MCF 10A (cell line): ENCODE results near the gene CEACAM5. TPM values are rescaled to one million over a fixed set of nuclear protein-coding genes. Genes with fewer than 3 reads are reported as not detected.
A peak's percentile ranks its signal among the peaks of the same experiment; 100 is the strongest.

Experiments
- BruUV-seq: library from RNA; stranded (reverse); fragments of 400-500 nt; replicated peaks from 2 replicates; lab custom pipeline; 2021; lab: Mats Ljungman, UMichigan
- CTCF ChIA-PET: fragments of 300-600 bp; sonication (Branson Sonifier 250); formaldehyde crosslinking; extraction: SDS; loops from one replicate; lab custom pipeline; 2021; ENCODE audit warnings: antibody characterized with exemption, inconsistent platforms; lab: Yijun Ruan, JAX
- POLR2A ChIA-PET: fragments of 300-600, 350-650 bp; sonication (Branson Sonifier 250); formaldehyde crosslinking; extraction: SDS; loops from one replicate; lab custom pipeline; 2020; ENCODE audit warnings: antibody characterized with exemption, inconsistent platforms; lab: Yijun Ruan, JAX
- DNase-seq: peaks from one replicate; pipeline ENCODE4 v3.0.0-alpha.2; 2018; ENCODE audit not compliant: unreplicated experiment
- H3K27ac Mint-ChIP-seq: one replicate; pipeline ENCODE4 v1.8.0; 2022; ENCODE audit warnings: mild to moderate bottlenecking, low read depth, mixed read lengths; ENCODE audit not compliant: unreplicated experiment
- H3K27me3 Mint-ChIP-seq: one replicate; pipeline ENCODE4 v1.8.0; 2022; ENCODE audit warnings: mixed read lengths; ENCODE audit not compliant: insufficient read depth, unreplicated experiment
- H3K36me3 Mint-ChIP-seq: one replicate; pipeline ENCODE4 v1.8.0; 2022; ENCODE audit warnings: mild to moderate bottlenecking, moderate library complexity, mixed read lengths; ENCODE audit not compliant: insufficient read depth, unreplicated experiment
- H3K4me1 Mint-ChIP-seq: one replicate; pipeline ENCODE4 v1.8.0; 2022; ENCODE audit warnings: mixed read lengths; ENCODE audit not compliant: insufficient read depth, unreplicated experiment
- H3K4me3 Mint-ChIP-seq: one replicate; pipeline ENCODE4 v1.8.0; 2022; ENCODE audit warnings: mild to moderate bottlenecking, moderate library complexity, mixed read lengths; ENCODE audit not compliant: unreplicated experiment
- H3K9me3 Mint-ChIP-seq: one replicate; pipeline ENCODE4 v1.8.0; 2022; ENCODE audit warnings: mixed read lengths; ENCODE audit not compliant: unreplicated experiment
- CTCF ChIP-seq: fragments of 200-600 bp; IDR thresholded peaks from one replicate; pipeline ENCODE4 v1.8.0; 2022; ENCODE audit warnings: antibody characterized with exemption, mild to moderate bottlenecking; ENCODE audit not compliant: unreplicated experiment
- intact Hi-C: fragments of 100-400 bp; cut with micrococcal nuclease; formaldehyde crosslinking; loops from 2 replicates; pipeline ENCODE4 v1.14.1; 2022
- total RNA-seq: library from RNA; stranded (reverse); gene quantifications from 2 replicates; pipeline ENCODE4 v1.2.3, GENCODE V29; 2022

Gene CEACAM5
- total RNA-seq, 1 experiment from 2014 or later, result not detected

GRCh38 chr19:41774515-41774980 lies 66.1 kb downstream of the CEACAM5 start:
- ChIA-PET POLR2A (interaction anchor here (0.6 kb wide), 2 partner anchors 164 to 445 kb away, joined by 3 read pairs; no protein-coding TSS in a partner anchor), CTCF (interaction anchor here (1.1 to 3.2 kb wide), 3 partner anchors 19 to 21 kb away, joined by 3 to 18 read pairs (median 6); no protein-coding TSS in a partner anchor)
- no peaks in the 10 kb centered on the region for H3K9me3 Mint-ChIP-seq
- peaks cover 48% of the 10 kb centered on the region for H3K27me3 Mint-ChIP-seq
- intact Hi-C loops, result no loop called here
- BruUV-seq, result no TSS peak
- no peak overlapping the region for H3K27ac Mint-ChIP-seq
- peak; percentile 85 for DNase-seq
- no peak for TF ChIP-seq CTCF
- H3K36me3 Mint-ChIP-seq, result no peaks in the 10 kb centered on the region
- H3K4me3 Mint-ChIP-seq, result no peak overlapping the region
- H3K4me1 Mint-ChIP-seq, result peaks cover 7% of the 10 kb centered on the region

GRCh38 chr19:41776700-41777099 lies 68.3 kb downstream of the CEACAM5 start:
- H3K4me1 Mint-ChIP-seq, result peaks cover 7% of the 10 kb centered on the region
- H3K36me3 Mint-ChIP-seq, result no peaks in the 10 kb centered on the region
- H3K27ac Mint-ChIP-seq, result no peak overlapping the region
- H3K27me3 Mint-ChIP-seq, result peaks cover 60% of the 10 kb centered on the region
- ChIA-PET CTCF (interaction anchor here (1.4 to 3.2 kb wide), 3 partner anchors 9 to 23 kb away, joined by 7 to 18 read pairs (median 10); no protein-coding TSS in a partner anchor), POLR2A (interaction anchor here (1.1 kb wide), 1 partner anchor 16 kb away, joined by 4 read pairs; no protein-coding TSS in a partner anchor)
- H3K9me3 Mint-ChIP-seq, result no peaks in the 10 kb centered on the region
- H3K4me3 Mint-ChIP-seq, result no peak overlapping the region
- intact Hi-C loops, result no loop called here
- BruUV-seq, result no TSS peak
- no peak for DNase-seq
- no peak for TF ChIP-seq CTCF

Other genes starting within 250 kb of the CEACAM5 start
- not detected in 2 replicates for gene CEACAM21, start 132.5 kb upstream of the CEACAM5 start, total RNA-seq
- not detected in 2 replicates for gene CEACAM4, start 81.6 kb upstream of the CEACAM5 start, total RNA-seq
- not detected in 2 replicates for gene CEACAM7, start 20.4 kb upstream of the CEACAM5 start, total RNA-seq
- not detected in 2 replicates for gene CEACAM6, start 46.9 kb downstream of the CEACAM5 start, total RNA-seq
- gene CEACAM3, start 88.0 kb downstream of the CEACAM5 start, total RNA-seq, result not detected in 2 replicates
- gene LYPD4, start 136.1 kb downstream of the CEACAM5 start, total RNA-seq, result not detected in 2 replicates
- not detected in 2 replicates for gene DMRTC2, start 136.4 kb downstream of the CEACAM5 start, total RNA-seq
- gene RPS19, start 151.6 kb downstream of the CEACAM5 start, total RNA-seq, result 3,060 and 3,357 TPM in 2 replicates
- gene CD79A, start 168.7 kb downstream of the CEACAM5 start, total RNA-seq, result not detected in 2 replicates
- gene ARHGEF1, start 174.6 kb downstream of the CEACAM5 start, total RNA-seq, result 106 and 108 TPM in 2 replicates
- gene ERFL, start 219.8 kb downstream of the CEACAM5 start, total RNA-seq, result 0.34 TPM in 1 of 2 replicates, not detected in the other